Neuronal stem cell (in vitro differentiated cells): ENCODE data around the gene FAM209A. TPM values are rescaled to one million over a fixed set of nuclear protein-coding genes. Genes with fewer than 3 reads are reported as not detected.
"Not testable (repeated sequence)": the region's sequence is repeated elsewhere in the genome, so short reads cannot be mapped to it uniquely, and the experiment has no call there.

Experiments used
- DNase-seq: peaks from one replicate; pipeline ENCODE4 v3.0.0-alpha.2; 2013; ENCODE audit warnings: low spot score
- H2AFZ ChIP-seq: one replicate; pipeline ENCODE4 v1.6.1; 2013; ENCODE audit warnings: mild to moderate bottlenecking, low read length, inconsistent platforms
- H2AK5ac ChIP-seq: 2 replicates; pipeline ENCODE4 v1.6.1; 2013; ENCODE audit warnings: low read depth, mild to moderate bottlenecking, inconsistent platforms, low read length, moderate library complexity, mixed read lengths
- H2BK120ac ChIP-seq: 2 replicates; pipeline ENCODE4 v1.6.1; 2013; ENCODE audit warnings: low read depth, mild to moderate bottlenecking, inconsistent platforms, low read length, moderate library complexity, mixed read lengths
- H2BK12ac ChIP-seq: one replicate; pipeline ENCODE4 v1.6.1; 2013; ENCODE audit warnings: low read length, inconsistent platforms
- H2BK15ac ChIP-seq: 2 replicates; pipeline ENCODE4 v1.6.1; 2013; ENCODE audit warnings: mild to moderate bottlenecking, low read length, inconsistent platforms, mixed read lengths
- H2BK5ac ChIP-seq: one replicate; pipeline ENCODE4 v1.6.1; 2013; ENCODE audit warnings: inconsistent platforms, mild to moderate bottlenecking, low read length, moderate library complexity
- H3K14ac ChIP-seq: one replicate; pipeline ENCODE4 v1.6.1; 2013; ENCODE audit warnings: low read length, inconsistent platforms
- H3K18ac ChIP-seq: 2 replicates; pipeline ENCODE4 v1.6.1; 2013; ENCODE audit warnings: low read length, inconsistent platforms
- H3K23ac ChIP-seq: 2 replicates; pipeline ENCODE4 v1.6.1; 2013; ENCODE audit warnings: low read depth, mild to moderate bottlenecking, mixed read lengths, low read length, inconsistent platforms; ENCODE audit not compliant: poor library complexity
- H3K27ac ChIP-seq: replicated peaks from 3 replicates; pipeline ENCODE4 v1.5.1; 2013; ENCODE audit warnings: low read length, inconsistent platforms
- H3K27me3 ChIP-seq, 3 experiments: 2 replicates each; pipeline ENCODE4 v1.6.1; 2013; ENCODE audit warnings: low read length in 3 of 3, mild to moderate bottlenecking in 2 of 3, inconsistent platforms in 1 of 3, low read depth in 1 of 3, mixed read lengths in 1 of 3, moderate library complexity in 1 of 3; ENCODE audit not compliant: control insufficient read depth in 3 of 3, insufficient read depth in 3 of 3
- H3K36me3 ChIP-seq, 2 donors: replicated peaks in 1 of 2; 2 replicates each; pipeline ENCODE4 v1.6.1; 2013; ENCODE audit warnings: low read length in 2 of 2; ENCODE audit not compliant: control insufficient read depth in 2 of 2, insufficient read depth in 2 of 2
- H3K4ac ChIP-seq: 2 replicates; pipeline ENCODE4 v1.6.1; 2013; ENCODE audit warnings: inconsistent platforms, mild to moderate bottlenecking, low read length, moderate library complexity
- H3K4me1 ChIP-seq, 2 donors: 1 replicate in 1 of 2; 2 replicates in 1 of 2; pipeline ENCODE4 v1.6.1; 2013; ENCODE audit warnings: low read length in 2 of 2, low read depth in 1 of 2; ENCODE audit not compliant: control insufficient read depth in 2 of 2, insufficient read depth in 1 of 2
- H3K4me2 ChIP-seq: one replicate; pipeline ENCODE4 v1.6.1; 2013; ENCODE audit warnings: mild to moderate bottlenecking, low read length, inconsistent platforms; ENCODE audit not compliant: insufficient read depth, poor library complexity, severe bottlenecking
- H3K4me3 ChIP-seq, 2 donors: 2 replicates each; pipeline ENCODE4 v1.5.1; 2013; ENCODE audit warnings: low read length in 2 of 2, mild to moderate bottlenecking in 2 of 2, inconsistent platforms in 1 of 2, moderate library complexity in 1 of 2
- H3K79me1 ChIP-seq: one replicate; pipeline ENCODE4 v1.6.1; 2013; ENCODE audit warnings: low read depth, mild to moderate bottlenecking, inconsistent platforms, low read length, moderate library complexity
- H3K9ac ChIP-seq: one replicate; pipeline ENCODE4 v1.6.1; 2013; ENCODE audit warnings: mild to moderate bottlenecking, low read depth, low read length, inconsistent platforms; ENCODE audit not compliant: poor library complexity
- H3K9me3 ChIP-seq, 2 donors: replicated peaks in 1 of 2; 2 replicates each; pipeline versions ENCODE3 to v1.6.1; 2013; ENCODE audit warnings: low read length in 2 of 2, mild to moderate bottlenecking in 2 of 2, inconsistent platforms in 1 of 2, low read depth in 1 of 2, mixed read lengths in 1 of 2, moderate library complexity in 1 of 2; ENCODE audit not compliant: control insufficient read depth in 2 of 2, insufficient read depth in 1 of 2
- H4K8ac ChIP-seq: one replicate; pipeline ENCODE4 v1.6.1; 2013; ENCODE audit warnings: low read depth, mild to moderate bottlenecking, inconsistent platforms, low read length, moderate library complexity
- H4K91ac ChIP-seq: one replicate; pipeline ENCODE4 v1.6.1; 2013; ENCODE audit warnings: low read length, low read depth, mild to moderate bottlenecking, inconsistent platforms; ENCODE audit not compliant: poor library complexity
- WGBS, 2 donors: extraction: QIAGEN DNeasy Blood & Tissue Kit; methylation state at CpG; one replicate each; pipeline ENCODE4 v1.1.7; 2013; ENCODE audit warnings: missing lambda C conversion rate in 2 of 2, mixed read lengths in 1 of 2; ENCODE audit not compliant: insufficient read length in 2 of 2, insufficient replicate concordance in 1 of 2; ENCODE audit errors: extremely low coverage in 2 of 2; 5-methylcytosine and 5-hydroxymethylcytosine counted together
- polyA plus RNA-seq, 2 experiments: library from polyadenylated mRNA; stranded (reverse); fragments of 200-250 nt; gene quantifications; one replicate each; pipeline ENCODE4 v1.2.3, GENCODE V29; 2013

The FAM209A gene, protein sequence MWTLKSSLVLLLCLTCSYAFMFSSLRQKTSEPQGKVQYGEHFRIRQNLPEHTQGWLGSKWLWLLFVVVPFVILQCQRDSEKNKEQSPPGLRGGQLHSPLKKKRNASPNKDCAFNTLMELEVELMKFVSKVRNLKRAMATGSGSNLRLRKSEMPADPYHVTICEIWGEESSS
- polyA plus RNA-seq (2013, experiment 1 of 2): 0.07 TPM
- 0.08 TPM for polyA plus RNA-seq (2013, experiment 2 of 2)

DNA sequence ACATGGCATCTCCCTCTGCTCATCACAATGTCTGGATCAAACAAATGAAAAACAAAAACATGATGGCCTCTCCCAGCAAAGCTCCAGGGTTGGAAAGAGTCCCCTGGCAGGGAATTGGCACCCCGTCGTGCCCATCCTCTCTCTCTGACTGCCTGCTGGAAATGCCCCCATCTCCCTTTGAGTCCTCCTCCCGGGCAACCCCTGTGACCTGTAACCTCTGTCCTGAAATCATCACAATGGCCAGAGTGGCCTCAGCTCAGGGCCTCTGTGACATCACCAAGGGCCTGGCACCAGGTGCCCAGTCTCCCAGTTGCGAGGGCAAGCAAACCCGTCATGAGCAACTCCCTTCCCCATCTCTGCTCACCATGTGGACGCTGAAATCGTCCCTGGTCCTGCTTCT is at the start of gene FAM209A:
FAM209A (plus strand) TSS at position 301 of the 400 bp plus-strand sequence; CDS start at position 366, 65 bp downstream.
- not testable (repeated sequence) for H3K9ac ChIP-seq, H2BK15ac ChIP-seq, H3K18ac ChIP-seq, DNase-seq, H2BK5ac ChIP-seq, H2BK120ac ChIP-seq, H3K27me3 ChIP-seq, H3K4me3 ChIP-seq, H2AFZ ChIP-seq, H3K36me3 ChIP-seq, H3K14ac ChIP-seq, H3K79me1 ChIP-seq, H3K27ac ChIP-seq, H3K4me2 ChIP-seq, H4K8ac ChIP-seq, H2AK5ac ChIP-seq, H3K4ac ChIP-seq, H3K4me1 ChIP-seq, H3K23ac ChIP-seq, H4K91ac ChIP-seq, H2BK12ac ChIP-seq
- H3K9me3 ChIP-seq: peaks cover 6 to 13% of the 10 kb centered on the region in 2 donors
- WGBS, 2 donors: no CpG with 5 or more reads among the region's 7 CpGs

DNA sequence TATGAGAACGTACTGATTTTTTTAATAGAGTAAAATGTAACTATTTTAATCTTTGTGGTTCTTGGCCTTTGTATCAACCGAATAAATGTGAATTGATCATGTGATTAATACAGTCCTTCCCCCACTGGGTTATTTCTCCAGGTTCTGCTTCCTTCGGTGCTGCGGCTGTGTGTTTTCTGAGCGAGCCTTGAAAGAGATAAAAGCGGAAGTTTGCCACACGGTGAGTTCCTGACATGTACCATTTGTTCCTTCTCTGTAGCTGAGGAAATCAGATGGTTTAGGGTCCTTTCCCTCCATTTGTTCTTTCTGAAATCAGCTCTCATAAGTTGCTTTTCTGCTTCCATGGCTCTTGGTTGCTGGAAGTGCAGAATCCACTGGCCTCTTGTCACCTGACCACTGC is 40.6 kb upstream of the FAM209A start:
- DNase-seq: no peak
- H3K9me3 ChIP-seq: no peaks in the 10 kb centered on the region

GRCh38 chr20:56487216-56487615 is 37.3 kb upstream of the FAM209A start:
- no peak overlapping the region for H4K8ac ChIP-seq
- H3K14ac ChIP-seq: no peak overlapping the region
- no peaks in the 10 kb centered on the region for H3K9me3 ChIP-seq
- H2AK5ac ChIP-seq: no peak overlapping the region
- peaks cover 28 to 85% of the 10 kb centered on the region in 2 donors for H3K36me3 ChIP-seq
- H3K4me1 ChIP-seq: no peaks in the 10 kb centered on the region
- H3K27ac ChIP-seq: no peak overlapping the region
- no peak overlapping the region for H3K4ac ChIP-seq
- no peak overlapping the region for H2BK15ac ChIP-seq
- H3K79me1 ChIP-seq: peaks cover 5% of the 10 kb centered on the region
- WGBS, 2 donors: no CpG with 5 or more reads among the region's 11 CpGs
- H4K91ac ChIP-seq: no peak overlapping the region
- H3K4me2 ChIP-seq: no peak overlapping the region
- H3K27me3 ChIP-seq: no peaks in the 10 kb centered on the region
- H3K9ac ChIP-seq: no peak overlapping the region
- H3K18ac ChIP-seq: no peak overlapping the region
- no peak overlapping the region for H2AFZ ChIP-seq
- no peak overlapping the region for H3K4me3 ChIP-seq
- no peak overlapping the region for H3K23ac ChIP-seq
- no peak overlapping the region for H2BK5ac ChIP-seq
- H2BK120ac ChIP-seq: no peak overlapping the region
- H2BK12ac ChIP-seq: no peak overlapping the region
- DNase-seq: no peak

More for the DNA sequence above, 40.6 kb upstream of the FAM209A start:
- H3K4me1 ChIP-seq: no peaks in the 10 kb centered on the region
- no peak overlapping the region for H3K18ac ChIP-seq
- H2BK5ac ChIP-seq: no peak overlapping the region
- no peak overlapping the region for H3K4me2 ChIP-seq
- H4K91ac ChIP-seq: no peak overlapping the region
- peaks cover 2% of the 10 kb centered on the region for H3K79me1 ChIP-seq
- H4K8ac ChIP-seq: no peak overlapping the region
- H2AFZ ChIP-seq: no peak overlapping the region
- H3K4ac ChIP-seq: no peak overlapping the region
- H3K27ac ChIP-seq: no peak overlapping the region
- H2BK15ac ChIP-seq: no peak overlapping the region
- no peak overlapping the region for H2BK12ac ChIP-seq
- H2AK5ac ChIP-seq: no peak overlapping the region
- no peak overlapping the region for H3K9ac ChIP-seq
- no peak overlapping the region for H3K4me3 ChIP-seq
- no peaks in the 10 kb centered on the region for H3K27me3 ChIP-seq
- H2BK120ac ChIP-seq: no peak overlapping the region
- H3K14ac ChIP-seq: no peak overlapping the region
- WGBS, 2 donors: no CpG with 5 or more reads among the region's 7 CpGs
- H3K36me3 ChIP-seq: peaks cover 29 to 86% of the 10 kb centered on the region in 2 donors
- no peak overlapping the region for H3K23ac ChIP-seq

GRCh38 chr20:56488566-56488965 is 36.0 kb upstream of the FAM209A start:
- Histone ChIP-seq H3K4me2 (no peak overlapping the region), H4K8ac (no peak overlapping the region), H3K4me3 (no peak overlapping the region), H3K14ac (no peak overlapping the region), H2BK5ac (no peak overlapping the region), H3K27me3 (no peaks in the 10 kb centered on the region), H3K9me3 (no peaks in the 10 kb centered on the region), H3K36me3 (peaks cover 28 to 82% of the 10 kb centered on the region in 2 donors), H2BK12ac (no peak overlapping the region), H2AK5ac (no peak overlapping the region), H3K4ac (no peak overlapping the region), H3K23ac (no peak overlapping the region), H4K91ac (no peak overlapping the region), H3K79me1 (peaks cover 7% of the 10 kb centered on the region), H3K18ac (no peak overlapping the region), H3K9ac (no peak overlapping the region), H2AFZ (no peak overlapping the region), H2BK120ac (no peak overlapping the region), H3K27ac (no peak overlapping the region), H3K4me1 (no peaks in the 10 kb centered on the region), H2BK15ac (no peak overlapping the region)
- no peak for DNase-seq
- WGBS, 2 donors: no CpG with 5 or more reads among the region's 5 CpGs
